HG02759 (cell line): Measurements from ENCODE around the gene NR5A1.

Experiments
- ATAC-seq: cut with Tn5 transposase; IDR thresholded peaks from one replicate; pipeline ENCODE4 v1.9.1; 2021; ENCODE audit warnings: mild to moderate bottlenecking, moderate library complexity; ENCODE audit not compliant: unreplicated experiment

The NR5A1 gene

GRCh38 chr9:124506931-124507879 lies at the start of gene NR5A1:
Gene NR5A1 (minus strand): TSS chr9:124507399. CDS start chr9:124503395, 4,004 bp downstream.
- no peak for ATAC-seq

- ATAC-seq: no peak
Measured at GRCh38 chr9:124555043-124555442, 47.8 kb upstream of the NR5A1 start.

- ATAC-seq: no peak
Measured at GRCh38 chr9:124553738-124554137, 46.5 kb upstream of the NR5A1 start.

GRCh38 chr9:124552273-124552605 lies 45.0 kb upstream of the NR5A1 start:
- no peak for ATAC-seq

GRCh38 chr9:124551472-124552272 lies 44.5 kb upstream of the NR5A1 start:
- ATAC-seq: no peak

GRCh38 chr9:124550072-124550471 lies 42.9 kb upstream of the NR5A1 start:
- ATAC-seq: no peak

- no peak for ATAC-seq
Measured at GRCh38 chr9:124549016-124549415, 41.8 kb upstream of the NR5A1 start.

GRCh38 chr9:124544535-124544934 lies 37.3 kb upstream of the NR5A1 start:
- ATAC-seq: no peak

- ATAC-seq: no peak
Measured at GRCh38 chr9:124541824-124542223, 34.6 kb upstream of the NR5A1 start.

GRCh38 chr9:124537926-124538325 lies 30.7 kb upstream of the NR5A1 start:
- no peak for ATAC-seq

- ATAC-seq: no peak
Measured at GRCh38 chr9:124535846-124536245, 28.6 kb upstream of the NR5A1 start.

- no peak for ATAC-seq
Measured at GRCh38 chr9:124532897-124533296, 25.7 kb upstream of the NR5A1 start.

GRCh38 chr9:124531115-124531514 lies 23.9 kb upstream of the NR5A1 start:
- ATAC-seq: no peak

GRCh38 chr9:124530246-124530645 lies 23.0 kb upstream of the NR5A1 start:
- no peak for ATAC-seq

GRCh38 chr9:124527781-124528180 lies 20.6 kb upstream of the NR5A1 start:
- no peak for ATAC-seq

GRCh38 chr9:124526174-124526573 lies 19.0 kb upstream of the NR5A1 start:
- no peak for ATAC-seq

- no peak for ATAC-seq
Measured at GRCh38 chr9:124522121-124523098, 15.2 kb upstream of the NR5A1 start.

- ATAC-seq: no peak
Measured at GRCh38 chr9:124521142-124521541, 13.9 kb upstream of the NR5A1 start.

- no peak for ATAC-seq
Measured at GRCh38 chr9:124520206-124520596, 13.0 kb upstream of the NR5A1 start.

- no peak for ATAC-seq
Measured at GRCh38 chr9:124518116-124518515, 10.9 kb upstream of the NR5A1 start.

- no peak for ATAC-seq
Measured at GRCh38 chr9:124517600-124517999, 10.4 kb upstream of the NR5A1 start.
